Fibroblast of pulmonary artery (primary cell): ENCODE measurements around the gene SELENOK.
"Not testable (repeated sequence)": the region's sequence is repeated elsewhere in the genome, so short reads cannot be mapped to it uniquely, and the experiment has no call there.

Experiments
- DNase-seq: peaks from one replicate; pipeline ENCODE4 v3.0.0-alpha.2; 2010; ENCODE audit warnings: low read depth
- H3K4me3 ChIP-seq: replicated peaks from 2 replicates; pipeline ENCODE4 v1.5.1; 2011; ENCODE audit warnings: low read depth, mild to moderate bottlenecking, control low read depth, low read length, moderate library complexity
- TF ChIP-seq, protein P1 (sequence below): IDR thresholded peaks from 2 replicates; pipeline ENCODE4 v1.5.1; 2011; ENCODE audit warnings: mild to moderate bottlenecking, control low read depth, low read length, inconsistent platforms; ENCODE audit errors: missing control alignments

The SELENOK gene

DNA sequence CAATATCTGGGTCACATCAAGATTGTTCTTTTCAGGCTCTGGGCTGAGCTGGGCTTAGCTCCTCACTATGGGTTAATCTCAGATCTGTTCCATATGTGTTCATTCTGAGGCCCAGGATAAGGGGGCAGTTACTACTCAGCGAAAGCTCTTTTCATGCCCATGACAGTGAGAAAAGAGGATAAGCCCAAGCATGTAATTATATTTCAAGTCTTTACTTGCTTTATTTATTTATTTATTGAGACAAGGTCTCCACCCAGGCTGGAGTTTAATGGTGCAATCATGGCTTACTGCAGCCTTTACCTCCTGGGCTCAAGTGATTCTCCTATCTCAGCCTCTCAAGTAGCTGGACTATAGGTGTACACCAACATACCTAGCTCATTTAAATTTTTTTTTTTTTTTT, 44.7 kb upstream of the SELENOK start:
- DNase-seq = no peak
- TF ChIP-seq, protein P1, sequence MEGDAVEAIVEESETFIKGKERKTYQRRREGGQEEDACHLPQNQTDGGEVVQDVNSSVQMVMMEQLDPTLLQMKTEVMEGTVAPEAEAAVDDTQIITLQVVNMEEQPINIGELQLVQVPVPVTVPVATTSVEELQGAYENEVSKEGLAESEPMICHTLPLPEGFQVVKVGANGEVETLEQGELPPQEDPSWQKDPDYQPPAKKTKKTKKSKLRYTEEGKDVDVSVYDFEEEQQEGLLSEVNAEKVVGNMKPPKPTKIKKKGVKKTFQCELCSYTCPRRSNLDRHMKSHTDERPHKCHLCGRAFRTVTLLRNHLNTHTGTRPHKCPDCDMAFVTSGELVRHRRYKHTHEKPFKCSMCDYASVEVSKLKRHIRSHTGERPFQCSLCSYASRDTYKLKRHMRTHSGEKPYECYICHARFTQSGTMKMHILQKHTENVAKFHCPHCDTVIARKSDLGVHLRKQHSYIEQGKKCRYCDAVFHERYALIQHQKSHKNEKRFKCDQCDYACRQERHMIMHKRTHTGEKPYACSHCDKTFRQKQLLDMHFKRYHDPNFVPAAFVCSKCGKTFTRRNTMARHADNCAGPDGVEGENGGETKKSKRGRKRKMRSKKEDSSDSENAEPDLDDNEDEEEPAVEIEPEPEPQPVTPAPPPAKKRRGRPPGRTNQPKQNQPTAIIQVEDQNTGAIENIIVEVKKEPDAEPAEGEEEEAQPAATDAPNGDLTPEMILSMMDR = no peak
- H3K4me3 ChIP-seq = no peak overlapping the region

DNA sequence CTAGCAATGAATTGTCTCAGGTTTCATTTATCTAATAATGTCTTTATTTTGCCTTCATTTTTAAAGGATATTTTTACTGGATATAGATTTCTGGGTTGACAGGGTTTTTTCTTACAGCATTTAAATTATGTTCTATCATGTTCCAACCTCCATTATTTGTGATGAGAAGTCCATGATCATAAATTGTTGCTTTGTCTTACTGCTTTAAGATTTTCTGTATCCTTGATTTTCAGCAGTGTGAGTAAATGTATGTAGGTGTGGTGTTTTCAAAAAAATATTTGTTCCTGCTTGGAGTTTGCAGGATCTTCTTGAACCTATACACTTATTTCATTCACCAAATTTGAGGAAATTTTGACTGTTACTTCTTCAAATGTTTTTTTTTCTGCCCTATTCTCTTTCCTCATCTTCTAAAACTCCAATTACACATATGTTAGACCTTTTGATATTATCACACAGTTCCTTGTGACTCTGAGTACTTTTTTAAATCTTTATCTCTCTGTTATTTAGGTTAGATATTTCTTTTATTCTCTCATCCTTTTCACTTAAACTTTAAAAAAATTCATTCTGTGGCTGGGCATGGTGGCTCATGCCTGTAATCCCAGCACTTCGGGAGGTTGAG, 43.7 kb upstream of the SELENOK start:
- no peak for DNase-seq
- TF ChIP-seq, protein P1 = no peak
- H3K4me3 ChIP-seq = no peak overlapping the region

DNA sequence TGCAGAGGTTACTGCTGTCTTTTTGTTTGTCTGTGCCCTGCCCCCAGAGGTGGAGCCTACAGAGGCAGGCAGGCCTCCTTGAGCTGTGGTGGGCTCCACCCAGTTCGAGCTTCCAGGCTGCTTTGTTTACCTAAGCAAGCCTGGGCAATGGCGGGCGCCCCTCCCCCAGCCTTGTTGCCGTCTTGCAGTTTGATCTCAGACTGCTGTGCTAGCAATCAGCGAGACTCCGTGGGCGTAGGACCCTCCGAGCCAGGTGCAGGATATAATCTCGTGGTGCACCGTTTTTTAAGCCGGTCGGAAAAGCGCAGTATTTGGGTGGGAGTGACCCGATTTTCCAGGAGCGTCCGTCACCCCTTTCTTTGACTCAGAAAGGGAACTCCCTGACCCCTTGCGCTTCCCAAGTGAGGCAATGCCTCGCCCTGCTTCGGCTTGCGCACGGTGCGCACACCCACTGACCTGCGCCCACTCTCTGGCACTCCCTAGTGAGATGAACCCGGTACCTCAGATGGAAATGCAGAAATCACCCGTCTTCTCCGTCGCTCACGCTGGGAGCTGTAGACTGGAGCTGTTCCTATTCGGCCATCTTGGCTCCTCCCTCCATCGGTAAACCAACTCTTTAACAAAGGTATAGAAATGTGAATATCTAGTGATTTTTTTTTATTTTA, 35.7 kb upstream of the SELENOK start:
- H3K4me3 ChIP-seq, DNase-seq: not testable (repeated sequence)

DNA sequence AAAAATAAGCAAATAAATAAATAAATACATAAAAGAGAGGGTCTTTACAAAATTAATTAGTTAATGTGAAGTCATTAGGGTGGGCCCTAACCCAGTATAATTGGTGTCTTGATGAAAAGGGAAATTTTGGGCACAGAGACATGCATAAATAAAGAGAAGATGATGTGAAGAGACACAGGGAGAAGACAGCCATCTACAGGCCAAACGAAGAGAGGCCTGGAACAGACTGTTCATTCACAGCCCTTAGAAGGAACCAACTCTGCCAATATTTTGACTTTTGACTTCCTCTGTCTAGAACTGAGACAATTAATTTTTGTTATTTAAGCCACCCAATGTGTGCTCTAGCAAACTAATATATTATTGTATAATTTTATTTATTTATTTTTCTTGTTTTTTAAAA, 29.6 kb upstream of the SELENOK start:
- TF ChIP-seq, protein P1 = peak; percentile 56
- no peak overlapping the region for H3K4me3 ChIP-seq
- DNase-seq = peak; percentile 24

DNA sequence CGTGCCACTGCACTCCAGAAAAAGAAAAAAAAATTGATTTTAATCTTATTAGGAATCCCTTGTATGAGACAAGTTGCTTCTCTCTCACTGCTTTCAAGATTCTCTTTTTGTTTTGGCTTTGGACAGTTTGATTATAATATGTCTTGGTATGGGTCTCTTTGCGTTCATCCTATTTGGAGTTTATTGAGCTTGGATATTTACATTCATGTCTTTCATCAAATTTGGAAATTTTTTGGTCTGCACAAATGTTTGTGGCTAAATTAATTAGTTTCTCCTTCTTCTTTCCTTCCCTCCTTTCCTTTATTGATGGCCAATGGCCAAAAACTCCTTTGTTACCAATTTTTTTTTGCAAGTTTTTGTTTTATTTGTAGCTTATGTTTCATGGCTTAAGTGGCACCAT, 28.1 kb upstream of the SELENOK start:
- TF ChIP-seq, protein P1 = no peak
- DNase-seq = no peak
- no peak overlapping the region for H3K4me3 ChIP-seq

DNA sequence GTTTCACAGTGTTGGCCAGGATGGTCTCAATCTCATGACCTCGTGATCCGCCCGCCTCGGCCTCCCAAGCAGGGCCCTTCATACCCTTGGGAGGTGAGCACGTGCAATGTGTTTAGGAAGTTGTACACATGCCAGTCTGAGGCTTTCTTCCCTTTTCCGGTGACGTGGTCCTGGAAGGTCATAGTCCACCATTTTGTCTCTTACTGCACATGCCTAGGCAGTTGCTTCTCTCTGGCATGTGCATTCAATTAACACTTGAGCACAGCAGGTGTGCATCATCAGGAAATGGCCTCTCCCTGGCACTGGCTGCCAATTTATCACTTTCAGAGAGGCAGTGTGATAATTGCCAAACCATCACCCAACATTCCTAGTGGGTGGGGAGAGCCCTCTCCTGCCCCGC, 21.7 kb upstream of the SELENOK start:
- DNase-seq = no peak
- H3K4me3 ChIP-seq = no peak overlapping the region
- TF ChIP-seq, protein P1 = no peak

DNA sequence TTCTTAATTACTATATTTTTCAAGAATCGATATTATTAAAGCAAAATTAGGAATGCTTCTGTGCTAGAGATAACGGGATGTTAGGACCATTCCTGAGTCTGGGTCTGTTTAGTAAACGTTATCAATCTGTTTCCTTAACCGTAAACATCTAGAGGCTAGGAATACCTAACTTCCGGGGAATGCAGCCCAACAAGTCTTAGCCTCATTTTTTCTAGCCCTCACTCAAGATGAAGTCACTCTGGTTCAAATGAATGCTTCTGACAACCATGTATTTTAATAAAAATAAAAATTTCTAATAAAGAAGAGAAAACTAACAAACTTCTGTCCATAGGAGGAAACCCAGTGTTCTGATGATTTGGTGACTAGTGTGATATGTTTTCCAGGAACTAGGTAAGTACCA, 11.1 kb upstream of the SELENOK start:
- H3K4me3 ChIP-seq = no peak overlapping the region
- no peak for DNase-seq
- TF ChIP-seq, protein P1 = no peak
